ENCODE measurements around the gene RSPO4. TPM values are rescaled to one million over a fixed set of nuclear protein-coding genes. Genes with fewer than 3 reads are reported as not detected.

Gene RSPO4
- total and polyA plus RNA-seq, 2 donors, result 0.08 TPM; not detected in 1

- DNase-seq (ENCODE audit: extremely low spot score), result no peak
- WGBS, result 45% methylated on average over 3 of the region's 3 CpGs
- no peaks in the 10 kb centered on the region for H3K36me3 ChIP-seq (ENCODE audit: insufficient read depth)
- no peak overlapping the region for H3K4me3 ChIP-seq (ENCODE audit: low read depth, low read length)
- no peaks in the 10 kb centered on the region for H3K4me1 ChIP-seq (ENCODE audit: insufficient read depth)
- no peak overlapping the region for H3K27ac ChIP-seq (ENCODE audit: low read depth)
These were observed 47.0 kb downstream of the RSPO4 start for GRCh38 chr20:955111-955510.

GRCh38 chr20:953742-954141 lies 48.4 kb downstream of the RSPO4 start:
- WGBS, result 46% methylated on average over 11 of the region's 11 CpGs
- no peak for DNase-seq (ENCODE audit: extremely low spot score)
- Histone ChIP-seq H3K27ac (ENCODE audit: low read depth) (no peak overlapping the region), H3K4me3 (ENCODE audit: low read depth, low read length) (no peak overlapping the region), H3K4me1 (ENCODE audit: insufficient read depth) (no peaks in the 10 kb centered on the region), H3K36me3 (ENCODE audit: insufficient read depth) (no peaks in the 10 kb centered on the region)

- Histone ChIP-seq H3K36me3 (ENCODE audit: insufficient read depth) (no peaks in the 10 kb centered on the region), H3K4me3 (ENCODE audit: low read depth, low read length) (no peak overlapping the region), H3K4me1 (ENCODE audit: insufficient read depth) (no peaks in the 10 kb centered on the region), H3K27ac (ENCODE audit: low read depth) (no peak overlapping the region)
- DNase-seq (ENCODE audit: extremely low spot score), result no peak
- WGBS, result 59% methylated on average over 8 of the region's 8 CpGs
These were observed 49.8 kb downstream of the RSPO4 start for GRCh38 chr20:952196-952795.

GRCh38 chr20:951384-952169 lies 50.5 kb downstream of the RSPO4 start:
- Histone ChIP-seq H3K36me3 (ENCODE audit: insufficient read depth) (no peaks in the 10 kb centered on the region), H3K27ac (ENCODE audit: low read depth) (no peak overlapping the region), H3K4me1 (ENCODE audit: insufficient read depth) (no peaks in the 10 kb centered on the region), H3K4me3 (ENCODE audit: low read depth, low read length) (no peak overlapping the region)
- 80% methylated on average over 21 of the region's 21 CpGs for WGBS
- DNase-seq (ENCODE audit: extremely low spot score), result no peak

- Histone ChIP-seq H3K4me1 (ENCODE audit: insufficient read depth) (no peaks in the 10 kb centered on the region), H3K4me3 (ENCODE audit: low read depth, low read length) (no peak overlapping the region), H3K27ac (ENCODE audit: low read depth) (no peak overlapping the region), H3K36me3 (ENCODE audit: insufficient read depth) (no peaks in the 10 kb centered on the region)
- WGBS, result 90% methylated on average over 7 of the region's 7 CpGs
- DNase-seq (ENCODE audit: extremely low spot score), result no peak
These were observed 52.4 kb downstream of the RSPO4 start for GRCh38 chr20:949717-950116.

- Histone ChIP-seq H3K4me3 (ENCODE audit: low read depth, low read length) (no peak overlapping the region), H3K4me1 (ENCODE audit: insufficient read depth) (no peaks in the 10 kb centered on the region), H3K27ac (ENCODE audit: low read depth) (no peak overlapping the region), H3K36me3 (ENCODE audit: insufficient read depth) (no peaks in the 10 kb centered on the region)
- DNase-seq (ENCODE audit: extremely low spot score), result no peak
- WGBS, result 47% methylated on average over 8 of the region's 8 CpGs
These were observed 55.3 kb downstream of the RSPO4 start for GRCh38 chr20:946826-947225.

- Histone ChIP-seq H3K36me3 (ENCODE audit: insufficient read depth) (no peaks in the 10 kb centered on the region), H3K4me3 (ENCODE audit: low read depth, low read length) (no peak overlapping the region), H3K27ac (ENCODE audit: low read depth) (no peak overlapping the region), H3K4me1 (ENCODE audit: insufficient read depth) (no peaks in the 10 kb centered on the region)
- no peak for DNase-seq (ENCODE audit: extremely low spot score)
- WGBS, result 88% methylated on average over 13 of the region's 13 CpGs
These were observed 56.3 kb downstream of the RSPO4 start for GRCh38 chr20:945841-946240.

GRCh38 chr20:944774-945410 lies 57.2 kb downstream of the RSPO4 start:
- H3K27ac ChIP-seq (ENCODE audit: low read depth), result no peak overlapping the region
- H3K4me3 ChIP-seq (ENCODE audit: low read depth, low read length), result no peak overlapping the region
- no peaks in the 10 kb centered on the region for H3K36me3 ChIP-seq (ENCODE audit: insufficient read depth)
- no peak for DNase-seq (ENCODE audit: extremely low spot score)
- H3K4me1 ChIP-seq (ENCODE audit: insufficient read depth), result no peaks in the 10 kb centered on the region
- WGBS, result 50% methylated on average over 13 of the region's 13 CpGs

GRCh38 chr20:944148-944547 lies 58.0 kb downstream of the RSPO4 start:
- WGBS, result 81% methylated on average over 9 of the region's 9 CpGs
- no peaks in the 10 kb centered on the region for H3K36me3 ChIP-seq (ENCODE audit: insufficient read depth)
- no peak for DNase-seq (ENCODE audit: extremely low spot score)
- no peak overlapping the region for H3K27ac ChIP-seq (ENCODE audit: low read depth)
- no peaks in the 10 kb centered on the region for H3K4me1 ChIP-seq (ENCODE audit: insufficient read depth)
- no peak overlapping the region for H3K4me3 ChIP-seq (ENCODE audit: low read depth, low read length)

GRCh38 chr20:942611-943010 lies 59.5 kb downstream of the RSPO4 start:
- Histone ChIP-seq H3K4me3 (ENCODE audit: low read depth, low read length) (no peak overlapping the region), H3K4me1 (ENCODE audit: insufficient read depth) (no peaks in the 10 kb centered on the region), H3K36me3 (ENCODE audit: insufficient read depth) (no peaks in the 10 kb centered on the region), H3K27ac (ENCODE audit: low read depth) (no peak overlapping the region)
- 78% methylated on average over 7 of the region's 7 CpGs for WGBS
- no peak for DNase-seq (ENCODE audit: extremely low spot score)

- 72% methylated on average over 5 of the region's 5 CpGs for WGBS
- no peak overlapping the region for H3K4me3 ChIP-seq (ENCODE audit: low read depth, low read length)
- no peaks in the 10 kb centered on the region for H3K4me1 ChIP-seq (ENCODE audit: insufficient read depth)
- H3K27ac ChIP-seq (ENCODE audit: low read depth), result no peak overlapping the region
- DNase-seq (ENCODE audit: extremely low spot score), result no peak
- H3K36me3 ChIP-seq (ENCODE audit: insufficient read depth), result no peaks in the 10 kb centered on the region
These were observed 61.2 kb downstream of the RSPO4 start for GRCh38 chr20:940926-941325.

GRCh38 chr20:939606-940005 lies 62.5 kb downstream of the RSPO4 start:
- H3K4me1 ChIP-seq (ENCODE audit: insufficient read depth), result no peaks in the 10 kb centered on the region
- H3K4me3 ChIP-seq (ENCODE audit: low read depth, low read length), result no peak overlapping the region
- no peaks in the 10 kb centered on the region for H3K36me3 ChIP-seq (ENCODE audit: insufficient read depth)
- no peak overlapping the region for H3K27ac ChIP-seq (ENCODE audit: low read depth)
- DNase-seq (ENCODE audit: extremely low spot score), result no peak
- WGBS, result 93% methylated on average over 5 of the region's 5 CpGs

GRCh38 chr20:934186-934840 lies 67.8 kb downstream of the RSPO4 start:
- Histone ChIP-seq H3K36me3 (ENCODE audit: insufficient read depth) (no peaks in the 10 kb centered on the region), H3K4me1 (ENCODE audit: insufficient read depth) (no peaks in the 10 kb centered on the region), H3K4me3 (ENCODE audit: low read depth, low read length) (no peak overlapping the region), H3K27ac (ENCODE audit: low read depth) (no peak overlapping the region)
- WGBS, result 52% methylated on average over 9 of the region's 9 CpGs
- DNase-seq (ENCODE audit: extremely low spot score), result no peak

GRCh38 chr20:933029-933428 lies 69.1 kb downstream of the RSPO4 start:
- DNase-seq (ENCODE audit: extremely low spot score), result no peak
- 76% methylated on average over 2 of the region's 2 CpGs for WGBS
- Histone ChIP-seq H3K4me1 (ENCODE audit: insufficient read depth) (no peaks in the 10 kb centered on the region), H3K27ac (ENCODE audit: low read depth) (no peak overlapping the region), H3K36me3 (ENCODE audit: insufficient read depth) (no peaks in the 10 kb centered on the region), H3K4me3 (ENCODE audit: low read depth, low read length) (no peak overlapping the region)
